ENCODE results near the gene GORASP1. TPM values are rescaled to one million over a fixed set of nuclear protein-coding genes. Genes with fewer than 3 reads are reported as not detected.

Gene GORASP1
- total and polyA plus RNA-seq, 2 experiments from 2014 or later, result 10.3 to 38.3 TPM

- H3K36me3 Mint-ChIP-seq (ENCODE audit: low read depth), result peaks cover 30% of the 10 kb centered on the region
- H3K36me3 ChIP-seq (ENCODE audit: insufficient read depth), result peaks cover 12% of the 10 kb centered on the region; the same call in 1 of the 2 replicates
- no peak for TF ChIP-seq REST (IDR thresholded peaks at IDR 0.05; ENCODE audit: unreplicated experiment)
- TF ChIP-seq ZNF114 (CRISPR knock-in tag; IDR thresholded peaks at IDR 0.05), result no peak
- TF ChIP-seq EZH2phosphoT487 (IDR thresholded peaks at IDR 0.05; ENCODE audit: unreplicated experiment), result no peak
- TF ChIP-seq NANOG (IDR thresholded peaks at IDR 0.05; ENCODE audit: borderline replicate concordance), result no peak
- no peak for TF ChIP-seq ZNF331 (CRISPR knock-in tag; IDR thresholded peaks at IDR 0.05; ENCODE audit: low read depth)
- TF ChIP-seq ZNF462 (CRISPR knock-in tag; IDR thresholded peaks at IDR 0.05), result no peak
- TF ChIP-seq CTCF (conservative IDR thresholded peaks at IDR 0.05; ENCODE audit: low read depth in 2 of 2), result no peak
- TF ChIP-seq EZH2 (IDR thresholded peaks at IDR 0.05; ENCODE audit: low read depth, unreplicated experiment), result no peak
- no peak for TF ChIP-seq POLR2AphosphoS5 (IDR thresholded peaks at IDR 0.05; ENCODE audit: low read depth)
- no peak for TF ChIP-seq JUNB (IDR thresholded peaks at IDR 0.05; ENCODE audit: unreplicated experiment)
- no peak for TF ChIP-seq ETS1 (IDR thresholded peaks at IDR 0.05)
- TF ChIP-seq CREB1 (CRISPR knock-in tag; IDR thresholded peaks at IDR 0.05; ENCODE audit: low read depth), result no peak
- no peak for TF ChIP-seq STAT1 (IDR thresholded peaks at IDR 0.05; ENCODE audit: unreplicated experiment)
- DNase-seq (ENCODE audit: low spot score) (no peak), ATAC-seq (no peak)
- H3K79me2 ChIP-seq (replicated peaks; ENCODE audit: insufficient read depth), result peaks cover 46% of the 10 kb centered on the region
- peaks cover 55% of the 10 kb centered on the region for H3K4me1 ChIP-seq (ENCODE audit: insufficient read depth)
- H3F3A ChIP-seq (replicated peaks; ENCODE audit: low read depth), result peaks cover 11% of the 10 kb centered on the region
- H3K4me2 ChIP-seq, result peak overlapping the region; percentile 75
- H3K27ac ChIP-seq (ENCODE audit: low read depth), result no peak overlapping the region
- peaks cover 7% of the 10 kb centered on the region for H4K20me1 ChIP-seq (replicated peaks; ENCODE audit: insufficient read depth)
- H3K9me2 ChIP-seq (ENCODE audit: insufficient read depth), result no peaks in the 10 kb centered on the region
- no peaks in the 10 kb centered on the region for H3K27me3 ChIP-seq (ENCODE audit: insufficient read depth)
- peaks cover 29% of the 10 kb centered on the region for H3K27me3 Mint-ChIP-seq (ENCODE audit: insufficient read depth, low read depth, poor library complexity)
- no peak overlapping the region for H2AFZ ChIP-seq
- H3K4me3 ChIP-seq, result 0 out of 2 replicates have a peak overlapping the region, but pooled peaks have one; percentile 13
- peak overlapping the region; percentile 19; the same call in 2 of the 3 replicates for H3K4me3 Mint-ChIP-seq
- peak overlapping the region; percentile 72 for H3K27ac Mint-ChIP-seq
- H3K9me3 Mint-ChIP-seq, result no peaks in the 10 kb centered on the region; the same call in 2 of the 3 replicates
- H3K4me1 Mint-ChIP-seq, result peaks cover 66% of the 10 kb centered on the region
These were observed 41.1 kb upstream of the GORASP1 start for GRCh38 chr3:39148435-39149058.
